GM19328 (cell line): ENCODE measurements around the gene PTPRN2.
"Not testable (repeated sequence)": the region's sequence is repeated elsewhere in the genome, so short reads cannot be mapped to it uniquely, and the experiment has no call there.

Experiments used
- ATAC-seq: cut with Tn5 transposase; IDR thresholded peaks from one replicate; pipeline ENCODE4 v1.9.1; 2021; ENCODE audit warnings: mild to moderate bottlenecking, moderate library complexity; ENCODE audit not compliant: unreplicated experiment

Gene PTPRN2

DNA sequence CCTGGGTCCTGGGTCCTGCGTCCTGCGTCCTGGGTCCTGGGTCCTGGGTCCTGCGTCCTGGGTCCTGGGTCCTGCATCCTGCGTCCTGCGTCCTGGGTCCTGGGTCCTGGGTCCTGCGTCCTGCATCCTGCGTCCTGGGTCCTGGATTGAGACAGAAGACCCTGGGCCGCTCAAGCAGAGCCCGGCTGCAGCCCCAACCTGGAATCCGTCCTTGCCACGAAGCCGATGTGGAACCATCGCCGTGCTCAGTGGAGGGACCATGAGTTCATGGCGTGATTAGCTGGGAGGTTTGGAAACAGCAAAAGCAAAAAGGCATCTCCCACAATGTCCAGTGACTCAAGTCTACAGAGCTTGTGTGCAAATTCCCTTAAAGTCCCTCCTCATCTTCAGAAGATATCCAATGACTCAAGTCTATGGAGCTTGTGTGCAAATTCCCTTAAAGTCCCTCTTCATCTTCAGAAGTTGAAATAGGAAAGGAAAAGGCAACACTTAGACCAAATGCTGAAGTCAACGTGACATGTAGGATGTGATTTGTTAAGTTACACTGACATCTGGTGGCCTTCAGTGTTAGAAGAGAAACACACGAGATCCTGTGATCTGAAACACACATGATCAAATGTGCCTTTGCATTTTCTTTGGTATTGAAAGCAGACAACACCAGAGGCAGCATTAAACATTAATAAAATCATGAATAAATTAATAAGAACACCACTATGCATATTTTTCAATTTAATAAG lies 179.9 kb downstream of the PTPRN2 start:
- ATAC-seq: no peak

DNA sequence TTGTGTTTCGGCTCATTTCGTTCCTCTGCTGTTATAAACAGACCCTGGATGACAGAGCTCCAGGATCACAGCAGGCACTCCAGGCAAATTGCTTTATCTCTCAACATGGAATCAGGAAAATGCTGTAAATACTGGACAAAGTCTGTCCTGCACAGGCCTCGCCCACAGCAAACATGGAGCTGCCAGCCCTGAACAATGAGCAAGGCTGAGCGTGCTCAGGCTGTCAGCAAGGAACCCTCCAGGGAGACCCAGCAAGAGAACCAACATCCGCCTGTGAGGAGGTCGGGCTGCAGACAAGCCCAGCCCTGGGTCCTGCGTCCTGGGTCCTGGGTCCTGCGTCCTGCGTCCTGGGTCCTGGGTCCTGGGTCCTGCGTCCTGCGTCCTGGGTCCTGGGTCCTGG lies 180.8 kb downstream of the PTPRN2 start:
- ATAC-seq: no peak

DNA sequence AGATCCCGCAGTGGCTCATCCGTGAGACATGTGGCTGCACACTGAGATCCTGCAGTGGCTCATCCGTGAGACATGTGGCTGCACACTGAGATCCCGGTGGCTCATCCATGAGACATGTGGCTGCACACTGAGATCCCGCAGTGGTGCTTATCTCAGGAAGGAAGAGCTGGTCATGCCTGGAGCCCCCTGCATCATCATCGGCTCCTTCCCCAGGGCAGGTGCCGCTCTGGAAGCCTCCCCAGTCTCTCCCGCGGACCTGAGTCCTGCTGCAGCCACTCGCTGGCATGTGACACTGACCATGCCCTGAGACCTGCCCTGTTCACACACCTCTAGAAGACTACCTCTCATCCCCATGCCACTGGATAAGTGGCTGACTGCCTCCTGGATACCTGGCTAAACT lies 181.3 kb downstream of the PTPRN2 start:
- no peak for ATAC-seq

DNA sequence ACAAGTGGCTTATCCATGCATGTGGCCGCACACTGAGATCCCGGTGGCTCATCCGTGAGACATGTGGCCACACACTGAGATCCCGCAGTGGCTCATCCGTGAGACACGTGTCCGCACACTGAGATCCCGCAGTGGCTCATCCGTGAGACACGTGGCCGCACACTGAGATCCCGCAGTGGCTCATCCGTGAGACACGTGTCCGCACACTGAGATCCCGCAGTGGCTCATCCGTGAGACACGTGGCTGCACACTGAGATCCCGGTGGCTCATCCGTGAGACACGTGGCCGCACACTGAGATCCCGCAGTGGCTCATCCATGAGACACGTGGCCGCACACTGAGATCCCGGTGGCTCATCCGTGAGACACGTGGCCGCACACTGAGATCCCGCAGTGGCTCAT lies 181.9 kb downstream of the PTPRN2 start:
- not testable (repeated sequence) for ATAC-seq

DNA sequence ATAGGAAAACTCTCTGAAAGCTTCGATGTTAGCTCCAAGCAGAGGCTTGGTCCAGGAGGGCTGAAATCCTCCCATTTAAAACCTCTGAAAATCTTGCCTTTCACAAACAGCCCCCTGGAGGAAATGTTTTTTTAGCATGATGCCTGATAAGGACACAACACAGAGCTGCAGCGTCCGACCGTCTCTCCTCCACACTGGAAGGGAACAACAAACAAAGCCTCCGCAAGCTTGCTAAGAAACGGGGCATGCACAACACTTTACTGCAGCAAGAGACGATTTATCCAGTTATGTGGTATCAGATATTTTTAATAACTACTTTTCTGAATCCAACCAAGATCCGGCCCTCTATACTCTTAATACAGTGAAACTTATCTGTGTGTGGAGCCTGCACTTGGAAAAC lies 182.3 kb downstream of the PTPRN2 start:
- no peak for ATAC-seq

DNA sequence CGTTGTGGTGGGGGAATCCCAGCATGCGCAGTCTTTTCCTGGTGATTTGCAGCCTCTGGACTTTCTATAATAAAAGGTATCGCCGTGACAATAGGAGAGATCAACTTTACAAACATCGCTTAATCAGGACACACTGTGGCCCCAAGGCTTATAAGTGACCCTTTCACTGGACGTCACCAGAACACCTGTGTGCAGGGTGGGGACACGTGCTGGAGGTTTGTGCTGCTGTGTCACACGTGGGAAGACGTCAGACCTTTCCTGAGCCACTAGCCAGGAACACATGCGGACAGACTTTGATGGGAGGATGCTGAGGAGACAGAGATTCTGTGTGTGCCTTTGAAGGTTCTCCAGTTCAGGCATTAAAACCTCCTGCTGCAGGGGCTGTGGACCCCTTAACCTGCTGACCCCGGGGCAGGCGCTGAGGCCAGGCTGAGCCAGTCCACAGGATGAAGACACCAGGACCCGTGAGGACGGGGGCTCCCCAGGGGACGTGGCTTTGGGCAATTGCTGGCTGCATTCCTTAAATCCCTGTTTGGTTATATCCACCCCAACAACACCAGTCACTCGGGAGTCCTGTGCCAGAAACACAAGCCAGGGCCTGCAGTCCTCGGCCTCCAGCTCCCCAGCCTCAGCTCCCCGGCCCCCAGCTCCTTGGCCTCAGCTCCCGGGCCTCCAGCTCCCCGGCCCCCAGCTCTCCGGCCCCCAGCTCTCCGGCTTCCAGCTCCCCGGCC lies 183.4 kb downstream of the PTPRN2 start:
- ATAC-seq: no peak

DNA sequence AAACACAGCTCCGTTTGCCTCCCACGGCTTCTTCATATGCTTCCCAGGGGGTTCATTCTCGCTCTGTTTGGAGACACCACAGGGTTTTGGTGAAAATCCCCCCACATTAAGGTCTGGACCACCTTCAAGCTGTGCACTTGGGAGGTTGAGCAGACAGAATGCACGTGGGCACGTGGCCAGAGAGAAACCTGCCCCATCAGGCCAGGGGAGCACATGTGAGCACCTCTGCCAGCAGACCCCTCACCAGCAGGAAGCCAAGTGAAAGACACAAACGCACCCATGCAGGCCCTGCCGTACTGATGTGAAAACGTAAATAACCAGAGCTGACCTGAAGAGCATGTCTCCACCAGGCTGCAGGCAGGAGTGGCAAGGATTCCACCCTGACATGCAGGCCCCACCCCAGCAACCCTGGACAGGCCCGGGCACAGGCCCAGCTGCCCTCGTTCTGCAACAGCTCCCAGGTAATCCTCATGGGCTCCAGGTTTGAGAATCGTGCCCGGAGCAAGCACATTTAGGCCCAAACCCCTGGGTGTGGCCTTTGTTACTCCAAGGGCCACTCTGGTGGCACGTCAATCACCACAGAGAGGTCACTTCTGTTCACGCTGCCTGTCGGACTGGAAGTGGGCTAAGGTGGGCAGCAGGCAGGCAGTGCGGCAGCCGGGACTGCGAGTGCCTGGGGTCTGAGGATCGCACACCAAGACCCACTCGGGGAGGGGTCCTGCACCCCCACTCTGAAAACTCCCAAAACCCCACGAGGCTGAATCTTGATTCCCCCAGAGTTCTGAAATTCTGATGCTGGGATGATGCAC lies 184.4 kb downstream of the PTPRN2 start:
- no peak for ATAC-seq

DNA sequence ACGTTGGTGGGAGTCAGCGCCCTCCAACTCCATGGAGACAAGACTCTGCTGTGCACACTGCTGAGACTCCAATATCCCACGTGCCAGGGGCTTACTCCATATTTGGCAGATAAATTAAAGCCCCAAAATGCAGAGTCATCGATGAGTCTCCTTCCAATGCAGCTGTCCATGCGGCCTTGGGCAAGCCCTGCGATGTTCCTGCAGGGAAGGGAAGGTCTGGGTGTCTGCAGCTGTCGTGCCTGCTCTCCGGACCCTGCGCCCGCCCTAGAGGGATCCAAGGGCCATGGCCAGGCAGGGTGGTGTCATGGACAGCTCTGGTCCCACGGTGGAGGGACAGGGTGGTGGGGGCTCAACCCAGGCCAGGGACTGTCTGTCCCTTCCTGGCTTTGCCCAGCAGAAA lies 185.2 kb downstream of the PTPRN2 start:
- no peak for ATAC-seq

DNA sequence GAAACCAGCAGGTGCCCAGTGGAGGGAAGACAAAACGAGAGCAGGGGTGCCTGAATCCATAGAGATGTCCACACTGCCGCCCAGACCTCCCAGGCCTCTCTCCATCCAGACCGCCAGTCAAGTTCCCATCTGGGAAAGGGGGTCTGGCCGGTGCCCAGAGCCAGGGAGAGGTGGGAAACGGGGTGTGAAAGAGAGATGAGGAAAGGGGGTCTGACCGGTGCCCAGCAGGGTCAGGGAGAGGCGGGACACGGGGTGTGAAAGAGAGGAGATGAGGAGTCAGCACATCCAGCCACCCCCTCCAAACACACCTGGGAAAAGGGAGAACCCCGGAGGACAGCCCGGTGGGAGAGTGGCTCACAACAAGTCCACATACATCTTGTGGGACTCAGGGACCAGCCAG lies 185.8 kb downstream of the PTPRN2 start:
- no peak for ATAC-seq

DNA sequence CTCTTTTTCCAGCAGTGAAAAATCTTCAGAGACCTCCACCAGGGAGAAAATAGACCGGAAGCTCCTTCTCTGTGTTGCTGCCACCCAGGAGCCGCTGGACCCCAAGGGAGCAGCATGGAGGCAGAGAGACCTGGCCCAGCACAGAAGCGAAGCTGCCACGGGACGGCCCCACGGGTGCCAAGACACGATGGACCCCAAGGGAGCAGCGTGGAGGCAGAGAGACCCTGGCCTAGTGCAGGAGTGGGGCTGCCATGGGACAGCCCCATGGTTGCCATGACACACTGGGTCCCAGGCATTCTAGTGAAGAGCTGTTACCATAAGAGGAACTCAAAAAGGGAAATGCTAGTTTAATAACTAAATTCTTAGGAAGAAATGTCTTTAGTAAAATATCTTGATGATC lies 186.3 kb downstream of the PTPRN2 start:
- no peak for ATAC-seq

DNA sequence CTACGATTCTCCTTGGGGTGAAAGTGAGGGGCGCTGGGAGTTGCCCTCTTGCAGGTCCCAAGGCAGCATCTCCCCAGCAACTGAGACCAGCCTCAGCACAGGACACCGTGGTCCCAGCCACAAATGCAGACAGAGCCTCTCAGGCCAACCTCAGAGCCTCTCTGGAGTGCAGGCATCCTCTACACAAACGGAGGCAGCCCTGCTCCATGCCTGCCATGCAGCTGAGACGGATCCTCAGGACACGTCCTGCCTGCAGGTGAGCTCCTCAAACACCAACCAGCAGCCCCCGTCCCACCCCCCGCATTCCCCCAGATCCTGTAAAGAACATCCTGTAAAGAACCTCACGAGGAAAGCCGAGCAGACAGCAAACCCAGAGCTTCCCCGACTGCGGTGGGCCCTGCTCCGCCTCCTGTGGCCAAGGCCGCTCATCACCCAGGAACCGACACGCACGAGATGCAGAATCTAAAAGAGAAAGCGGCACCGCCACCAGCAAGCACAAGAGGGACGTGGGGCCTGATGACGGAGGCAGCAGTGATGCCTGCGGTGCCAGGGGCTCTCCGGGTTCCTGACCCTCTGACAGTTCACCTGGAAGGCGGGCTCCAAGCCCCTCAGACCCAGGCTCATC lies 186.9 kb downstream of the PTPRN2 start:
- ATAC-seq: no peak

DNA sequence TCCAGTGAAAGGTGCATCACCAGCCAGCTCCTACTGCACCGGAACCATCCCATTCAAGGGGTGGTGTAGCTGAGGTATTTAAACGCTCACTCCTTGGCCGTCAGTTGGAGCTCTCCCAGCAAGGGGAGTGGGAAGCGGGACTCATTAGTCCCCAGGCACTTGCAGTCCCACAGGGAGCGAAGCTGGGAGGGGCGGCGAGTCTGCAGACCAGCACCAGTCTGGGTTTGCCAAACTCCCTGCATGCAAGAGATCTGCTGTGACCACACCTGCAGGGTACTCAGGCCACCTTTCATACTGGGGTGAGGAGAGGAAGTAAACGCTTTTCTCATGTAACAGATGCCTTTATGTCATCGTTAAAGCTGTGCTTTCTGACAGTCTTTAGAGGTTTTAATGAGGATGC lies 187.9 kb downstream of the PTPRN2 start:
- ATAC-seq: no peak

DNA sequence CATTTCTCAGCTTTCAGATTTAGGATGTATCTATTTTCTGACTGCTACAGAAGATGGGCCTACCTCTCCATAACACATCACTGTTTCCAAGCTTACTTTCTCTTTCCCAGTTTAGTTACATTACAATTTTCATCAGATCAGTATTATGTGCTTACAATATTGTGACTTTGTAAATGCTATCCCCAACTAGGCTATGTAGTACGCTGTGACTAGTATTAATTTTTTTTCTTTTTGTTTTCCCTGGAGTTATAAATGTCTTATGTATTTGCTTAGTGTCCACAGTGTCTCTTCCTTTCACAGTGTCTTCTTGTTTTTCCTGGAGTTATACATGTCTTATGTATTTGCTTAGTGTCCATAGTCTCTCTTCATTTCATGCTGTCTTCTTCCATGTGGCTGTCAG lies 188.9 kb downstream of the PTPRN2 start:
- ATAC-seq: no peak

DNA sequence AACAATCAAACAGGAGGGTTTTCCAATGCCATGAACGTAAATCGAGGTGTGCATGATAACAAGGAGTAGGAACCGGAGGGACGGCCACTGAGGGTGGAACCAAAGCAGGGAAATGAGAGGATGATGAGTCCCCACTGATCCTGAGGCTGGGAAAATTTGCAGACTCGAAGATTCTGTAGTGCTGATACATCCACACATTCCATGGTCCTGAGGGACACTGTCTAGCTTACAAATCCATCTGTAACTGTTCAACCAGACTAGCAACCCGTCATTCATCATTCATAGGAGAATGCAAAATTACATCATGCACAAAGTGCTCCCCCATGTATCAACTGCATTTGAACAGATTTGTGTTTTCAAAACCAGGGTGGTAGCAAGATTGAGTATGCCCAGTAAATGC lies 189.7 kb downstream of the PTPRN2 start:
- ATAC-seq: no peak

DNA sequence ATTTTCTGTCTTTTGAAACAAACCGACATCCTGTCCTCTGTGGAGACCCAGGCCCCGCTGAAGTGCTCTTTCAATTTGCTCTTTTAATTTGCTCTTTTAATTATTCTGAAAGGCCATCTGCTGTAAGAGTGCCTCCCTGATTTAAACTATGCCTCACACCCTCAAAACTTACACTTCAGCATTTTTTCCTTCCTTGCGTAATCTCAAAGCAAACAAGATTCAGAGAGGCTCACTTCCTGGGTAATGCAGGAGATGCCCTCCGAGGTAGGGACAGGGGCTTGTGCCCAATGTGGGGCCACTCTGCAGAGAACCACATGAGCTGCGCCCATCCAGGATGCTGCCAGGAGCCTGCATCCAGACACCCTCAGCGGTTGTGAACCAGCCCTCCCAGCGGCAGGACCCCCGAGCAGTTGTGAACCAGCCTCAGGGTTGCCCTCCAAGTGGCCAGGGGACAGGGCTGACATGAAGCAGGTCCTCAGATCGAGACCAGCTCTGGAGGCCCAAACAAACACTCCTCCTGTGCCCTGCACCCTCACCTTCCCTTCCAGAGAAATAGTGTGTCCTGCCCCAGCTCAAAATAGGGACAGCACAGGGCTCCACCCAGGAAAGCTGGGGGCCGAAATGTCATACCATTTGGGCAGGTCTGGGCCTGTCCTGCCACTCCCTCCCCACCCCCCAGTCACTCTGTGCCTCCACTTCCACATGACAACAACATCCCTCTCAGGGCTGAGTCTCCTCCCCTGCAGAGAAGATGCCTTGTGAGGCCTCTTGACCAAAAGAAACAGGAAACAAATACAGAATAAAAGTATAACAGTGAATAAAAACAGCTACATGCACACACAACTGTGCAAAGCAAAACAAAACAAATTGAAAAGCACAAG lies 190.4 kb downstream of the PTPRN2 start:
- ATAC-seq: no peak

DNA sequence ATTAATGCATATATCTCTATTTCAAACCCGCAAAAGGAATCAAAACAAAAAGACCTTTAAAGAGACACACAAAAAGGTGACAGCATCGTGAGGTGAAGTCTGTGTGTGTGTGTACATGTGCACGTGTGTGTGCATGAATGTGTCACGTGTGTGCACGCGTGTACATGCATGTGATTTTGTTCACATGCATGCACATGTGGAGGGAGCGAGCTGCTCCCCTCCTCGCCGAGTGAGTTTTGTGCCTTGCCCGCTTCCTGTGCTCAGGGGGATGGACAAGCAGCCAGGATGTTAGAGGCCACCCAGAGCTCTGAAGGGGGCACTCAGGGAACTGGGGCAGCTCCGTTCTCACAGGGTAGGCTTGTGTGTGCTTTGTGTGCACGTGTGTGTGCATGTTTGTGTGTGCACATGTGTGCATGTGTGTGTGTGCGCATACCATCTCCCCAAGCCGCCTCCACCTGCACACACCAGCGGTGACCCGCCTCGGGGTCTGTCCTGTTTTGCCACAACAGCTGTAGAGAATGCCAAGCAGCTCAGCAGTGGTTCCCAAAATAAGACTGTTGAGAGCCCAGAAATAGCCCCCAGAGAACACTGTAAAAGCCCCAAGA lies 191.2 kb downstream of the PTPRN2 start:
- no peak for ATAC-seq

DNA sequence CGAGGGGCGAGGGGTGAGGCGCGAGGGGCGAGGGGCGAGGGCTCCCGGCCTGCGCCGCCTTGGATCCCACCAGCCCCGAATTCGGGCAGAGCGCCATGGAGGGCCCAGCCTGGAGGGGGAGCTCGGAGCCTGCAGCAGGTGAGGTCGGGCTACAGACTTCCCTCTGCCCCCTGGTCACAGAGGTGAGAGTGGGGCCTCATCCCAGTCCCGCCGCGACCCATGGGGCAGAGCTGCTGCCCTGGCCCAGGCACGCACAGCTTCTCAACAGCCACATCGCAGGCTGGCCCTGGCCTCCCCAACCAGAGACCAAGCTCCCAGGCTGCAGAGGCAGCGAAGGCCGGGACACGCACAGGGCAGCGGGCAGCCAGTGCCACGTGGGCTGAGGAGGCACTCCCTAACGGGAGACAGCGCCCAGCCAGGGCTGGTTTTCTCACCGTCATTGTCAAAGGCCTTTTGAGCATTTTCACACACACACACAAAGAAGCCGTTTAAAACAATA lies 191.8 kb downstream of the PTPRN2 start:
- no peak for ATAC-seq

DNA sequence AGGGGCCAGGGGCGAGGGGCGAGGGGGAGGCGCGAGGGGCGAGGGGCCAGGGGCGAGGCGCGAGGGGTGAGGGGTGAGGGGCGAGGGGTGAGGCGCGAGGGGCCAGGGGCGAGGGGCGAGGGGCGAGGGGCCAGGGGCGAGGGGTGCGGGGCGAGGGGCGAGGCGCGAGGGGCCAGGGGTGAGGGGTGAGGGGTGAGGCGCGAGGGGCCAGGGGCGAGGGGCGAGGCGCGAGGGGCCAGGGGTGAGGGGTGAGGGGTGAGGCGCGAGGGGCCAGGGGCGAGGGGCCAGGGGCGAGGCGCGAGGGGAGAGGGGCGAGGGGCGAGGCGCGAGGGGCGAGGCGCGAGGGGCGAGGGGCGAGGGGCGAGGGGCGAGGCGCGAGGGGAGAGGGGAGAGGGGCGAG lies 192.3 kb downstream of the PTPRN2 start:
- ATAC-seq: no peak

DNA sequence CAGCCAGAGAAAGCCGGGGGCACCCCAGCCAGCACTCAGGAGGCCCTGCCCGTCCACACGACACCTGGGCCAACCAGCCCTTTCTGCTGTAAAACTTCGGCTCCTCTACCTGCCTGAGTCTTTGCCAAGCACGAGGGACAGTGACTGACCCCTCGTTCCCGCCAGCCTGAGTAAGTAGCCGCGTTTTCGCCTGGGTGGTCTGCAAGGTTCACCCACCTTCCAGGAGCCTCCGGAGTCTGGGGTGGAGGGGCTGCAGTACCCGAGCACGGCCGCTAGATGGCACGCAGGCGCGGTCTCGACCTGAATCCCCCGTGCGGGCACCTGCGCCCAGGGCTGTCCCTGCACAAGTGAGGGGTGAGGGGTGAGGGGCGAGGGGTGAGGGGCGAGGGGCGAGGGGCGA lies 192.7 kb downstream of the PTPRN2 start:
- ATAC-seq: no peak
